H1 (cell line): Measurements from ENCODE around the gene SLC12A7. TPM values are rescaled to one million over a fixed set of nuclear protein-coding genes. Genes with fewer than 3 reads are reported as not detected.

ENCODE experiments used
- YY1 ChIP-seq: IDR thresholded peaks from 2 replicates; pipeline ENCODE4 v1.6.1; 2011; ENCODE audit warnings: low read depth, mild to moderate bottlenecking, low read length
- polyA plus RNA-seq, 7 experiments: library from polyadenylated mRNA; depleted of rRNA in 3 of 7; stranded (reverse) in 5 of 7; unstranded in 2 of 7; fragments of >200 nt in 5 of 7; fragments of 200-250 nt in 2 of 7; gene quantifications; 1 replicate in 5 of 7; 2 replicates in 1 of 7; 4 replicates in 1 of 7; pipeline versions ENCODE4 v1.2.1 to v1.2.3, GENCODE V29; 2011 to 2013; ENCODE audit warnings: missing spikeins in 2 of 7, mixed read lengths in 2 of 7
- total RNA-seq: library from RNA; stranded (reverse); fragmentation: NEBNext Ultra II Directional; extraction: Animal tissue kit (Norgen Biotek cat#: 25700); gene quantifications from 2 replicates; pipeline ENCODE4 v1.2.1, GENCODE V29; 2021
- TF ChIP-seq, protein P1 (sequence below): IDR thresholded peaks from 2 replicates; pipeline ENCODE4 v1.6.1; 2012; ENCODE audit warnings: inconsistent platforms

Gene SLC12A7
- total and polyA plus RNA-seq, 2 of the 8 experiments (the other 6 are each of a cell fraction or from before 2014, with no cell fraction given): 23.5 to 39.7 TPM

DNA sequence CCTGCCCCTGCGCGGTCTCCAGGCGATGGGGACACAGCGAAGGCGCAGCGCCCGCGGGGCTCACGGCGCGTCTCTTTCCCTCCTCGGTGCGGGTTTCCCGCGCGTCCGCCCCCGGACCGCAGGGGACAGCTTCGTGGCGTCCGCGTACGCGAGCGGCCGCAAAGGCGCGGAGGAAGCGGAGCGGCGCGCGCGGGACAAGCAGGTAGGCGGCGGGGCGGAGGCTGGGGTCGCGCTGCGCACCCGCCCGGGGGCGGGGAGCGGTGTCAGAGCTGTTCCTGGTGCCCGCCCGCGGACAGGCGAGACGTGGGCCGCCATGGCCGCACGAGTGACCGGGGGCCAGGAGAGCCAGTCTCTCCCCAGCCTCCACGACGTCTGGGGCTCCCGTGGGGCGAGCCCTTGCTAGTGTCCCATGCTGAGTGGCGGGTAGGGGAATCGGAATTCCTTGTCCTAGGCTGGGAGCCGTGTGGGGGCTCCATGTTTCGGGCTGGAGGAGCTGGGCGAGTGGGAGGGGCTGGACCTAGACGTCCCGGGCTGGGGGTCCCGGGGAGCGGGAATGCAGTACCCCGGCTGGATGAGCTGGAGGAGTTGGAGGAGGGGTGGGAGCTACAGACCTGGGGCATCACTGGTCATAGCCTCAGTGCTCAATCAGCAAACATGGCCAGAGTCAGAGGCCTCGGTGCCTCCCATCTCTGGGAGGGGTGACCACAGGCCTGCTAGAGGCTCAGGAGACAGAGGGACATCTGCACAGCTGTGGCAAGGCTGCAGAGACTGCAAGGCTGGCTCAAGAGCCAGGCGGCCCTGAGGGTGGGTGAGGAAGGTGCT, 102.3 kb downstream of the SLC12A7 start (continued):
- TF ChIP-seq, protein P1, sequence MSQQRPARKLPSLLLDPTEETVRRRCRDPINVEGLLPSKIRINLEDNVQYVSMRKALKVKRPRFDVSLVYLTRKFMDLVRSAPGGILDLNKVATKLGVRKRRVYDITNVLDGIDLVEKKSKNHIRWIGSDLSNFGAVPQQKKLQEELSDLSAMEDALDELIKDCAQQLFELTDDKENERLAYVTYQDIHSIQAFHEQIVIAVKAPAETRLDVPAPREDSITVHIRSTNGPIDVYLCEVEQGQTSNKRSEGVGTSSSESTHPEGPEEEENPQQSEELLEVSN: no peak
- TF ChIP-seq YY1: no peak
